Right ventricle myocardium superior (tissue), 1 donor: ENCODE measurements around the gene DMWD. TPM values are rescaled to one million over a fixed set of nuclear protein-coding genes. Genes with fewer than 3 reads are reported as not detected.

Experiments used
- ATAC-seq: fragments of 200-7000 bp; cut with Tn5 transposase; one replicate; pipeline ENCODE4 v1.9.1; 2020; ENCODE audit warnings: mild to moderate bottlenecking; ENCODE audit not compliant: poor library complexity
- DNase-seq: peaks from one replicate; pipeline ENCODE4 v3.0.0-alpha.2; 2020
- intact Hi-C: fragments of 100-400 bp; cut with DNase I; formaldehyde crosslinking; loops from one replicate; pipeline ENCODE4 v1.11.2; 2022
- long read RNA-seq: library from polyadenylated mRNA; unstranded; transcript quantifications from one replicate; pipeline ENCODE4 v2.0.0, GENCODE V29; 2021
- total RNA-seq: library from RNA; stranded (reverse); fragmentation: NEBNext Ultra II Directional; extraction: Animal tissue kit (Norgen Biotek cat#: 25700); gene quantifications from one replicate; pipeline ENCODE4 v1.2.1, GENCODE V29; 2021
- donor health status: DM: no; HTN: yes; CAD: no; lungs with severe emphysema.

DMWD gene
- 57.2 TPM for total RNA-seq
- long read RNA-seq, transcript DMWD-205 (2 exons, 643 nt), result minor isoform, 42 of 147 reads
- long read RNA-seq, transcript DMWD-207 (1 exons, 782 nt), result minor isoform, 7 of 147 reads
- long read RNA-seq, transcript DMWD-201 (5 exons, 3,305 nt), result major isoform, 74 of 147 reads
- long read RNA-seq, partial matches to known transcripts, result 15 of 147 reads
- long read RNA-seq, other reads (novel, unspliced or antisense), result 5 of 147 reads

- peak; percentile 98 for ATAC-seq
- intact Hi-C loops, result no loop called here
- DNase-seq, result peak; percentile 100
Measured at GRCh38 chr19:45792470-45793177, at the start of gene DMWD. TSS of gene DMWD (minus strand) at chr19:45792845. CDS start at chr19:45792756, 89 bp downstream.

DNA sequence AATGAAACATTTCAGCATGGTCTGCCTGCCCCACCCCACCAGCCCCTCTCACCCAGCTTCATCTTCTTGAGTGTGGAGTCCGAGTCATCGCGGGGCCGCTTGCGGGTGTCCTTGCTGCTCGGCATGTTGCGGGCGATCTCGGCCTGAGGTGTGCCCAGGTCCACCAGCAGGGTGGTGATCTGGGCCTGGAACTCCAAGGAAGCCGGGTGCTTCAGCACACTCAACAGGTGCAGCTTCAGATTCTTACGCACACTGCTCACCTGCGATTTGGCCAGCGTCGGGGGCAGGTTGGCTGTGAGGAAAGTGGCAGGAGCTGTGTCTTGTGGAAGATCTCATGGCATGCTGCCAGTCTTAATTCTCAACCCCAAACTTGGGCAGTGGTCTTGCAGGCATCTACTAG is 49.6 kb upstream of the DMWD start:
- intact Hi-C loops, result no loop called here
- DNase-seq (no peak), ATAC-seq (no peak)

GRCh38 chr19:45834970-45835369 is 42.3 kb upstream of the DMWD start:
- DNase-seq (no peak), ATAC-seq (no peak)
- intact Hi-C loops, result no loop called here

- DNase-seq (no peak), ATAC-seq (no peak)
- intact Hi-C loops, result no loop called here
Measured at GRCh38 chr19:45828945-45829344, 36.3 kb upstream of the DMWD start.

DNA sequence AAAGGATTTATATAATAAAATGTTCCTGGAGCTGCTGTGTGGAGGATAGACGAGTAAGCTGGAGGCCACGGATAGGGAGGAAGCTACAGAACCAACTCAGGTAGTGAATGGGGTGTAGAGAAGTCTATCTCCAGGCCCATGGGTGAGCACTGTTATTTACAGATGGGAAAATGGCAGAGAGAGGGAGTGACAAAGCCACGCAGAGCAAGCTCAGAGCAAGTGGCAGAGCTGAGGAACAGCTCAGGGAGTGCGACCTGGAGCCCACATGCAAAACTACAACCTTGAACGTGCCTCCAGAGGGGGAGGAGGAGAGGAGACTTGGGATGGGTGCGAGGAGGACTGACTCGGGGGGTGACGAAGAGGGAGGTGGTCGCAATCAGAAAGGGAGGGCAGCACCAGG is 35.9 kb upstream of the DMWD start:
- no peak for ATAC-seq
- intact Hi-C loops, result no loop called here
- DNase-seq, result no peak

DNA sequence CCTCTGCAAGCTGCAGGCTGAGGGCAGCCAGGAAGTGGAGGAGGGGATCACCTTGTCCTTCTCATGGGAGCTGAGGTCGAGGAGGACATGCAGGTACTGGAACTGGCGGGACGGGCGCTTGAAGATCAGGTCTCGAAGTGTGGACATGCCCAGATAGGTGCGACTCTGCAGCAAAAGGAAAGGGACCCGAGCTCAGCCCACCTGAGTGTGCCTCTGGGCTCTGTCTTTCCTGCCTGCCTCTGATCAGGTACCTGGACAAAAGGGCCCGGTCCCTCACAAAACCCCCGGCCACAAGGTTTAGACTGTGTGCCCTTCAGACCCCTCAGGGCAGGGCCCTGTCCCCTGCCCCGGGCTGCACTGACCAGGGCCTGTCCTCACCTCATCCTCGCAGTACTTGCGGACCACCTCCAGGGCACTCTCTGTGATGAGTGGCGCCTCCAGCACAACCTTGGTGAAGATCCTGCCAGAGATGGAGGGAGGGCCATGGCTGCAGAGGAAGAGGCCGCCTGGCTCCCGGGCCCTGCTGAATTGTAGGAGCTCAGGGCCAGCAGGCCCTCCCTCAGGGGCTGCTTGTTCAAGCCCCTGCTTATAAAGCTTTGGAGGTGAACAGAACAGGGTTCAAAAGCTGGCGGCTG is 34.9 kb upstream of the DMWD start:
- intact Hi-C loops, result no loop called here
- DNase-seq, result no peak
- no peak for ATAC-seq

- ATAC-seq (no peak), DNase-seq (no peak)
- intact Hi-C loops, result no loop called here
Measured at GRCh38 chr19:45826934-45827333, 34.3 kb upstream of the DMWD start.

GRCh38 chr19:45825917-45826893 is 33.6 kb upstream of the DMWD start:
- ATAC-seq (no peak), DNase-seq (no peak)
- intact Hi-C loops, result no loop called here

DNA sequence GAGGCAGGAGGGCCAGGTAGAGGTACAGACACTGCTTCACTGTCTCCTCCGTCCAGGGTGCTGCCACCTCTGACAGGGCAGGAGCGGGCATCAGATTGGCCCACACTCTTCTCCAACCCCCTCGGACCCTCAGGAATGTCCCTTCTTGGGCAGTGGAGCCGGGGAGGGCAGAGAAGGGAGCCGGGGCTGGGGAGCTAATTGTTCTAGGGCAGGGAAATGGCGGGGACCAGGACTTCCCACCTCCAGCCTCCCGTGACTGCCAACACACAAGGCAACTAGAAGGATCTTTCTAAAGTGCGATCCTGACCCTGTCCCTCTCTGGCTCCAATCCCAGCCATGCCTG is 32.6 kb upstream of the DMWD start:
- DNase-seq (no peak), ATAC-seq (no peak)
- intact Hi-C loops, result no loop called here

DNA sequence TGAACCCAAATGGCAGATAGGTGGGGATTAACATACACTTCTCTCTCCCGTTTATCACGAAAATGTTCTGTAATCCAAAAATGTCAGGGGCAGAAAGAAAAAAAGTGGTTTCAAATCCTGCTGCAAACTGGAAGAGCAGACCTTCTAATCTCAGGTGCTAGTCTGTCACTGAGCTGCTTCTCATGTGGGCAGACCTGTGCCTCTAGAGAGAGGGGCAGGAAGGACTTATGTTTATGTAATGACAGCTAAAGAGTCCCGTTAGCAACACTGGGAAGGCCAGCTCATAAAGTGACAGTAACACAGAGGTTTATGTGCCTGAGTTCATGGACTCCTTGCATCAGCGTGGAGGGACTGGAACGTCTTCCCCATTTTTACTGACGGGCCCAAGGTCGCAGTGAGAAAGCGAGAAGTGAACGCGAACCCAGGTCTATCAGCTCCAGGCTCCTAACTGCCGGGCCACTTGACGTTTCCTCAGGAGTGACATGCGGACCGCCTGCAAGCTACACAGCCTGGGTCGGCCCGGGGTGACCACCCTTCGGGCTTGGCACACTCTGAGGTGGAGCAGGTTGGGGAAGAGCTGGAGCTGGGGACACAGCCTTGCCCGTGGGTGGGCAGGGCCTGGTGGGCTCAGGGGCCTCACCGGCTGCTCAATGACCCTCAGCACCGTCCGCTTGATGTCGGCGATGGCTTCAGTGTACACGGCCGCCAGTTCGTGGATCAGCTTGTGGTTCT is 32.1 kb upstream of the DMWD start:
- intact Hi-C loops, result no loop called here
- DNase-seq, result no peak
- no peak for ATAC-seq

GRCh38 chr19:45824041-45824471 is 31.4 kb upstream of the DMWD start:
- intact Hi-C loops, result no loop called here
- DNase-seq (no peak), ATAC-seq (no peak)

DNA sequence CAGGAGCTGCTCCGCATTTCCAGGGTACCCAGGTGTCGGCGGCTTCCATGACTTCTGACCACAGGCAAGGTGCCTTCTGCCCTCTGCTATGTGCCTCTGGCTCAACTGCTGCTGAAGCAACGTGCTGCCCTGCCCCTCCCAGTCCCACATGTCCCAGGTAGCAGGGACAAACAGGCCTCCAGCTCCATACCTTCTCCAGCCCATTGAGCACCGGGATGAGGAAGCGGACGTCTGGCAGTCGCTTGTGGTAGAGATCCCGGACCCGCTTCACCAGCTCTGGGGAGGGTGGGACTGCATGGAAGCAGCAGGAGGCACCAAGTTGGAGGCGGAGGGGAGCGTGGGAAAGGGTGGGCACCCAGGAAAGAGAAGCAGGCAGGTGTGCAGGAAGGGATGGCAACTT is 30.5 kb upstream of the DMWD start:
- intact Hi-C loops, result no loop called here
- ATAC-seq (no peak), DNase-seq (no peak)

- DNase-seq, result no peak
- intact Hi-C loops, result no loop called here
Measured at GRCh38 chr19:45822716-45823115, 30.1 kb upstream of the DMWD start.

DNA sequence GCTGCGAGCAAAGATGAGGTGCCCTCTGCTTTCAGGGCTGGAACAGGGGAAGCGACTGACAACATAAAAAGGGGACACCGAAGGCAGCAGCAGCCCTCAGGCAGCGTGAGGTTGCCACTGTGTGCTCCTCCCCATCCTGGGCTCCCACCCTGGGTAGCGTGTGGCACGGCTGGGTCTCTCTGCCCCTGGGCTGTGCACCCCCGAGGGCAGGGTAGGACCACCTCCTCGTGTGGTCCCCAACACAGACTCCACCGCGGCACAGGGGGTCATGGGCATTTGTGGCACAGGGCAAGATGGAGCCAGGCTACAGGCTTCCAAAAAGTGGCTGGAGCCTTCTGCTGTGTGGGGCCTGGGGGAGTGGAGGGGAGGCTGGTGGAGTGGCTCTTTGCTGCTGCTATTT is 28.9 kb upstream of the DMWD start:
- ATAC-seq, result no peak
- no peak for DNase-seq
- intact Hi-C loops, result no loop called here

More at GRCh38 chr19:45822716-45823115, 30.1 kb upstream of the DMWD start:
- no peak for ATAC-seq

DNA sequence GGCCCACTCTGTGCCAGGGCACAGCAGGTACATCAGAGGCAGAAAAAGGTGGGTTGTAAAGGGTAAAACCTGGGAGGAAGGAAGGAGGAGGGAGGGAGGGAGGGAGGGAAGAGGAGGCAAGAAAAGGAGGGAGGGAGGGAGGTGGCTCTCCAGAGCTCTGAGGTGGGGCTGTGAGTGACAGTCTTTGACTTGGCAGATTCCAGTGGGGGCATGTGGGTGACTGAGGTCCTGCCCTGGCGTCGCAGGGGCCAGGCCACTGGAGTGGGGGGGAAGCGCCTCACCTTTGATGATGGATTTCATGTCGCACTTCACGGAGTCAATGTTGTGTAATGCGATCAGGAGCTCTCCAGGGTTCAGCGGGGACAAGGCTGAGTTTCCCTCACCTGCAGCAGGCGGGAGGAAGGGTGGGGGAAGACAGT is 28.5 kb upstream of the DMWD start:
- ATAC-seq (no peak), DNase-seq (no peak)
- intact Hi-C loops, result no loop called here

GRCh38 chr19:45820413-45821102 is 27.9 kb upstream of the DMWD start:
- intact Hi-C loops, result no loop called here
- no peak for DNase-seq
- ATAC-seq, result no peak

- intact Hi-C loops, result no loop called here
- no peak for DNase-seq
- ATAC-seq, result no peak
Measured at GRCh38 chr19:45819769-45820168, 27.1 kb upstream of the DMWD start.

- DNase-seq (no peak), ATAC-seq (peak; percentile 25)
- intact Hi-C loops, result no loop called here
Measured at GRCh38 chr19:45817725-45818301, 25.2 kb upstream of the DMWD start.
